Measurements from ENCODE around the gene COA1.
A peak's percentile ranks its signal among the peaks of the same experiment; 100 is the strongest.
"Not testable (repeated sequence)": the region's sequence is repeated elsewhere in the genome, so short reads cannot be mapped to it uniquely, and the experiment has no call there.

The COA1 gene

DNA sequence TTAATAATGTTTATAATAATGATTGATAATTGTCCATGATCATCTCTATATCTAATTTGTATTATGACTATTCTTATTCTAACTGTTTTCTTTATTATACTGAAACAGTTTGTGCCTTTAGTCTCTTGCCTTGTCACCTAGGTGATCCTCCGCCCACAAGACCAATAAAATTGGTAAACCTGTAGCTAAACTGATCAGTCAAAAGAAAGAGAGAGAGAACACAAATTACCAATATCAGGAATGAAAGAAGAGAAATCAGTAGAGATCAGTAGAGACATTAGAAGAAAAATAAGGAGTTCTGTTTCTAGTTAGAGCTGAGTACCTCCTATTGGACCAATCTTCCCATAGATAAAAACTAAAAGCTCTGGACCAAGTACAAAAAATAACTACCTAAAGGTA lies 6.1 kb upstream of the COA1 start:
- TF ChIP-seq, protein P1, sequence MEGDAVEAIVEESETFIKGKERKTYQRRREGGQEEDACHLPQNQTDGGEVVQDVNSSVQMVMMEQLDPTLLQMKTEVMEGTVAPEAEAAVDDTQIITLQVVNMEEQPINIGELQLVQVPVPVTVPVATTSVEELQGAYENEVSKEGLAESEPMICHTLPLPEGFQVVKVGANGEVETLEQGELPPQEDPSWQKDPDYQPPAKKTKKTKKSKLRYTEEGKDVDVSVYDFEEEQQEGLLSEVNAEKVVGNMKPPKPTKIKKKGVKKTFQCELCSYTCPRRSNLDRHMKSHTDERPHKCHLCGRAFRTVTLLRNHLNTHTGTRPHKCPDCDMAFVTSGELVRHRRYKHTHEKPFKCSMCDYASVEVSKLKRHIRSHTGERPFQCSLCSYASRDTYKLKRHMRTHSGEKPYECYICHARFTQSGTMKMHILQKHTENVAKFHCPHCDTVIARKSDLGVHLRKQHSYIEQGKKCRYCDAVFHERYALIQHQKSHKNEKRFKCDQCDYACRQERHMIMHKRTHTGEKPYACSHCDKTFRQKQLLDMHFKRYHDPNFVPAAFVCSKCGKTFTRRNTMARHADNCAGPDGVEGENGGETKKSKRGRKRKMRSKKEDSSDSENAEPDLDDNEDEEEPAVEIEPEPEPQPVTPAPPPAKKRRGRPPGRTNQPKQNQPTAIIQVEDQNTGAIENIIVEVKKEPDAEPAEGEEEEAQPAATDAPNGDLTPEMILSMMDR (IDR thresholded peaks at IDR 0.05; ENCODE audit: low read length, missing control alignments) = no peak
- no peak overlapping the region for H3K4me3 ChIP-seq (replicated peaks; ENCODE audit: low read depth, low read length)
- no peak for DNase-seq (ENCODE audit: low read depth)

- not testable (repeated sequence) for DNase-seq (ENCODE audit: low read depth); H3K4me3 ChIP-seq (replicated peaks; ENCODE audit: low read depth, low read length)
These were observed 5.4 kb upstream of the COA1 start for GRCh38 chr7:43734575-43735332.

DNA sequence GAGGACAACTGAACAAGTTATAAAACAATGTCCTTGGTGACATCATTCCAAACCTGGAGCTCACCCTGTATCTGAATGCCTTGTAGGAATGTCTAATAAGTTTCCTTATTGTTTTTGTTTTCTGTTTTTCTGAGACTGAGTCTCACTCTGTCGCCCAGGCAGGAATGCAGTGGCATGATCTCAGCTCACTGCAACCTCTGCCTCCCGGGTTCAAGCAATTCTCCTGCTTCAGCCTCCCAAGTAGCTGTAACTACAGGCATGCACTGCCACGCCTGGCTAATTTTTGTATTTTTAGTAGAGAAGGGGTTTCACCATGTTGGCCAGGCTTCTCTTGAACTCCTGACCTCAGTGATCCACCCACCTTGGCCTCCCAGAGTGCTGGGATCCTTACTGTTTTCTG lies 2.2 kb upstream of the COA1 start:
- not testable (repeated sequence) for DNase-seq (ENCODE audit: low read depth); H3K4me3 ChIP-seq (replicated peaks; ENCODE audit: low read depth, low read length)

GRCh38 chr7:43729924-43730248 lies 563 bp upstream of the COA1 start:
- peak overlapping the region; percentile 75 for H3K4me3 ChIP-seq (replicated peaks; ENCODE audit: low read depth, low read length)
- DNase-seq (ENCODE audit: low read depth) = no peak
- TF ChIP-seq, protein P1 (IDR thresholded peaks at IDR 0.05; ENCODE audit: low read length, missing control alignments) = no peak

DNA sequence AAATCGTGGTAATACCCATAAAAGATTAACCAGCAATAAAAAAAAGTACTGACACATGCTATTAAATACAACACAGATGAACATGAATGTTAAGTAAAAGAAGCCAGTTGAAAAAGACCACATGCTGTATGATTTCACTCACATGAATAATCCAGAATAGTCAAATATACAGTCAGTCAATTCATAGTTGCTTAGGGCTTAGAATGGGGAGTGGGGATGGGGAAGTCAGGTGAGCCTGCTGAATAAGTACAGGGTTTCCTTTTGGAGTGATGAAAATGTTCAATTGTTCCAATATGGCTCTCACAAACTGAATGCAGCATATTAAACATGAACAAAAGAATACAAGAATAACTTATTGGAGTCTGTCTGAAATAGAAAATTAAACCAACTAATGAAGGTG lies 1.8 kb downstream of the COA1 start:
- TF ChIP-seq, protein P1 (IDR thresholded peaks at IDR 0.05; ENCODE audit: low read length, missing control alignments) = no peak
- H3K4me3 ChIP-seq (replicated peaks; ENCODE audit: low read depth, low read length) = no peak overlapping the region
- DNase-seq (ENCODE audit: low read depth) = no peak

- no peak for DNase-seq (ENCODE audit: low read depth)
- TF ChIP-seq, protein P1 (IDR thresholded peaks at IDR 0.05; ENCODE audit: low read length, missing control alignments) = no peak
- H3K4me3 ChIP-seq (replicated peaks; ENCODE audit: low read depth, low read length) = no peak overlapping the region
These were observed 2.3 kb downstream of the COA1 start for GRCh38 chr7:43727003-43727402.

GRCh38 chr7:43726466-43726865 lies 2.9 kb downstream of the COA1 start:
- DNase-seq (ENCODE audit: low read depth) = no peak
- H3K4me3 ChIP-seq (replicated peaks; ENCODE audit: low read depth, low read length) = no peak overlapping the region
- TF ChIP-seq, protein P1 (IDR thresholded peaks at IDR 0.05; ENCODE audit: low read length, missing control alignments) = no peak

DNA sequence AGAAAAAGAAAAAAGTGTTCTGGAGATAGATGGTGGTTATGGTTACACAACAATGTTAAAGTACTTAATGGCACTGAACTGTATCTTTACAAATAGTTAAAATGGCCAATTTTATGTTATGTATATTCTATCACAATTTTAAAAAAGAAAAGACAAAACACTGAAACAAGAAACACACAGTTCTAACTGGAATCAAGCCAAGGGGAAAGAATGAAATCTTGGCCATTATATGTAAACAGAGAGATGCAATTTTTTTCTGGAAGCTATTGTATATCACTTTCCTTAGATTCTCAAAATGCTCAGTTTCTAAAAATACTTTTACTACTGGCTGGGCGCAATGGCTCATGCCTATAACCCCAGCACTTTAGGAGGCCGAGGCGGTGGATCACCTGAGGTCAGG lies 4.1 kb downstream of the COA1 start:
- TF ChIP-seq, protein P1 (IDR thresholded peaks at IDR 0.05; ENCODE audit: low read length, missing control alignments) = no peak
- no peak overlapping the region for H3K4me3 ChIP-seq (replicated peaks; ENCODE audit: low read depth, low read length)

More for the DNA sequence above, 4.1 kb downstream of the COA1 start:
- no peak for DNase-seq (ENCODE audit: low read depth)

All from fibroblast of pulmonary artery (primary cell).